Body of pancreas (tissue), 4 donors: ENCODE data around the gene CLDN18.

ENCODE experiments used
- CTCF ChIP-seq, 7 experiments: fragments of 450-650 bp in 4 of 7; fragments of 200-600 bp in 3 of 7; sonication (generic) in 3 of 7; IDR thresholded peaks; one replicate each; pipeline ENCODE4 v1.5.1; 2016 to 2019; ENCODE audit warnings: antibody characterized with exemption in 7 of 7
- POLR2A ChIP-seq, 3 donors: fragments of 450-650 bp; IDR thresholded peaks; one replicate each; pipeline ENCODE4 v1.6.1; 2016; ENCODE audit warnings: antibody characterized with exemption in 3 of 3, mild to moderate bottlenecking in 2 of 3

GRCh38 chr3:137962251-137962650, 47.7 kb upstream of the CLDN18 start:
- no peak for TF ChIP-seq POLR2A (IDR thresholded peaks at IDR 0.05)
- no peak for TF ChIP-seq CTCF (IDR thresholded peaks at IDR 0.05)
